ENCODE data around the gene SLC25A2.
"Not testable (repeated sequence)": the region's sequence is repeated elsewhere in the genome, so short reads cannot be mapped to it uniquely, and the experiment has no call there.

The SLC25A2 gene

GRCh38 chr5:141303756-141304155, at the start of gene SLC25A2:
SLC25A2 (minus strand) TSS chr5:141304049; CDS start chr5:141303865, 184 bp downstream.
- DNase-seq, result no peak

DNA sequence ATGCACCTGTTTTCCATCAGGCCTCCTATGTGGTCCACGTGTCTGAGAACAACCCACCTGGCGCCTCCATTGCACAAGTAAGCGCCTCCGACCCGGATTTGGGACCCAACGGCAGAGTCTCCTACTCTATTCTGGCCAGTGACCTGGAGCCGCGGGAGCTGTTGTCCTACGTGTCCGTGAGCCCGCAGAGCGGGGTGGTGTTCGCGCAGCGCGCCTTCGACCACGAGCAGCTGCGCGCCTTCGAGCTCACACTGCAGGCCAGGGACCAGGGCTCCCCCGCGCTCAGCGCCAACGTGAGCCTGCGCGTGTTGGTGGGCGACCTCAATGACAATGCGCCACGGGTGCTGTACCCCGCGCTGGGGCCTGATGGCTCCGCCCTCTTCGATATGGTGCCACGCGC, 47.7 kb upstream of the SLC25A2 start:
- no peak for DNase-seq

- no peak for DNase-seq
These were observed 46.2 kb upstream of the SLC25A2 start, which contains the start of gene PCDHGB1 for GRCh38 chr5:141349917-141350619. PCDHGB1 (plus strand) TSS chr5:141350099; CDS start chr5:141350261, 162 bp downstream.

DNA sequence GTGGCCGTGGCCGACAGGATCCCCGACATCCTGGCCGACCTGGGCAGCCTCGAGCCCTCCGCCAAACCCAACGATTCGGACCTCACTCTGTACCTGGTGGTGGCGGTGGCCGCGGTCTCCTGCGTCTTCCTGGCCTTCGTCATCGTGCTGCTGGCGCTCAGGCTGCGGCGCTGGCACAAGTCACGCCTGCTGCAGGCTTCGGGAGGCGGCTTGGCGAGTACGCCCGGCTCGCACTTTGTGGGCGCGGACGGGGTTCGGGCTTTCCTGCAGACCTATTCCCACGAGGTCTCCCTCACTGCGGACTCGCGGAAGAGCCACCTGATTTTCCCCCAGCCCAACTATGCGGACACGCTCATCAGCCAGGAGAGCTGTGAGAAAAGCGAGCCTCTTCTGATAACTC, 42.2 kb upstream of the SLC25A2 start:
- not testable (repeated sequence) for DNase-seq

DNA sequence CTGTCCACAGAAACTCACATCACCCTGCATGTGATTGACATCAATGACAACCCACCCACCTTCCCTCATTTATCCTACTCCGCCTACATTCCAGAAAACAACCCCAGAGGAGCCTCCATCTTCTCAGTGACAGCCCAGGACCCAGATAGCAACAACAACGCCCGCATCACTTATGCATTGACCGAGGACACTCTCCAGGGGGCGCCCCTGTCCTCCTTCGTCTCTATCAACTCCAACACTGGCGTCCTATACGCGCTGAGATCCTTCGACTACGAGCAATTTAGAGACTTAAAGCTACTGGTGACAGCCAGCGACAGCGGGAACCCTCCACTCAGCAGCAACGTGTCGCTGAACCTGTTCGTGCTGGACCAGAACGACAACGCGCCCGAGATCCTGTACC, 41.5 kb upstream of the SLC25A2 start:
- no peak for DNase-seq

DNA sequence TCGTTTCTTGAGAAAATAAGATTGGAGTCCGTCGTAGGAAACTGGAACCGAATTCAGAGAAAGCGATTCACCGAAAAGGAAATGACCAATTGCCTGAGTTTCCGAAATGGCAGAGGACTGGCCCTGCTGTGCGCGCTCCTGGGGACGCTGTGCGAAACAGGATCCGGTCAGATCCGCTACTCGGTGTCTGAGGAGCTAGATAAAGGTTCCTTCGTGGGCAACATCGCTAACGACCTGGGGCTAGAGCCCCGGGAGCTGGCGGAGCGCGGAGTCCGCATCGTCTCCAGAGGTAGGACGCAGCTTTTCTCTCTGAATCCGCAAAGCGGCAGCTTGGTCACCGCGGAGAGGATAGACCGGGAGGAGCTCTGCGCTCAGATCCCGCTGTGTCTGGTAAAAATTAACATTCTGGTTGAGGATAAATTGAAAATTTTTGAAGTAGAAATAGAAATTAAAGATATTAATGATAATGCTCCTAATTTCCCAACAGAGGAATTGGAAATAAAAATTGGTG, 40.2 kb upstream of the SLC25A2 start:
- DNase-seq, result no peak

- no peak for DNase-seq
These were observed 39.5 kb upstream of the SLC25A2 start, which contains the start of gene PCDHGA3 for GRCh38 chr5:141343242-141343952. PCDHGA3 (plus strand) TSS chr5:141343829; CDS start chr5:141344034, 205 bp downstream.

DNA sequence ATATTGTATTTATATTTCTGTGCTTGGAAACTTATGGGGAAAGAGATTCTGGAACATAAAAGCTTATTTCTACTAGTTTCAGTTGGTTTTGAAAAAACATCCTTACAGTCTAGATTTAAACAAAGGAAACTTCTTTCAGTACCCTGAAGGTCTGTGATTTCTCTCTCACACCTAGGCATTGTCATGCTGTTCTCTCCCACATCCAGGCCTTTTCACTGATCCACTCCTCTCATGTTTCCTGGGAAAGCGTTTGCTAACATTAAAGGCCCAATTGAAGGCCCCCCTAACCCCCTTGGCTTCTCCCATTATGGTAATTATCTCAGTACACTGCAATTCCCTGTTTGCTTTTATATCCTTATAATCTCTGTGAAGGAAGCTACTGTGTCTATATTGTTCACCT, 38.9 kb upstream of the SLC25A2 start:
- no peak for DNase-seq

- not testable (repeated sequence) for DNase-seq
These were observed 37.0 kb upstream of the SLC25A2 start for GRCh38 chr5:141340781-141341354.

DNA sequence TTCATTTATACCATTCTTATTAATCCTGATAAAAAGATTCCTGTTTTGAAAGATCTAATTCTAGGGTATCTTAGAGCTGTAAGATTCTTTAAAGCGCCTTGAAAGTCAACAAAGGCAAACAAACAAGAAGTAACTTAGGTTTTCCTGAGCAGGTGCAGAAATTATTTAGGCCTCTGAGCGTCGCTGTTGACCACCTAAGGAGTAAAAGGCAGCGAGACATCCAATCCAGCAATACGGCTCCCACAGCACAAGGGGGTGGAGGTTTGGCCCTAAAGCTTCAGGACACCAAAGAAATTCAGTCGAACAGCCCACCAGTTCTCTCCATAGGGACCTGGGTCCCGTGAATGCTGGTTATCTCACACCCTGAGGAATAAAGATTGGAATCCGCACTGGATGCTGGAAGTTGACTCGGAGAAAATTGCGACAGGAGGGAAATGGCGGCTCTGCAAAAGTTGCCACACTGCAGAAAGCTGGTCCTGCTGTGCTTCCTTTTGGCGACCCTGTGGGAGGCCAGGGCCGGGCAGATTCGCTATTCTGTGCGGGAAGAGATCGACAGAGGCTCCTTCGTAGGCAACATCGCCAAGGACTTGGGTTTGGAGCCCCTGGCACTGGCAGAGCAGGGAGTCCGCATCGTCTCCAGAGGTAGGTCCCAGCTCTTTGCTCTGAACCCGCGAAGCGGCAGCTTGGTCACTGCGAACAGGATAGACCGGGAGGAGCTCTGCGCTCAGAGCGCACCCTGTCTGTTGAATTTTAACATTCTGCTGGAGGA, 34.9 kb upstream of the SLC25A2 start, which contains the start of gene PCDHGA2:
TSS of gene PCDHGA2 (plus strand) at position 223 of the 769 bp plus-strand sequence.
- no peak for DNase-seq

DNA sequence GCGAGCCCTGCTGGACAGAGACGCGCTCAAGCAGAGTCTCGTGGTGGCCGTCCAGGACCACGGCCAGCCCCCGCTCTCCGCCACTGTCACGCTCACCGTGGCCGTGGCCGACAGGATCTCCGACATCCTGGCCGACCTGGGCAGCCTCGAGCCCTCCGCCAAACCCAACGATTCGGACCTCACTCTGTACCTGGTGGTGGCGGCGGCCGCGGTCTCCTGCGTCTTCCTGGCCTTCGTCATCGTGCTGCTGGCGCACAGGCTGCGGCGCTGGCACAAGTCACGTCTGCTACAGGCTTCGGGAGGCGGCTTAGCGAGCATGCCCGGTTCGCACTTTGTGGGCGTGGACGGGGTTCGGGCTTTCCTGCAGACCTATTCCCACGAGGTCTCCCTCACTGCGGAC, 28.7 kb upstream of the SLC25A2 start:
- DNase-seq, result not testable (repeated sequence)

GRCh38 chr5:141330299-141331080, 26.6 kb upstream of the SLC25A2 start, which contains the start of gene PCDHGA1:
PCDHGA1 (plus strand) TSS chr5:141330514.
- DNase-seq, result peak; percentile 63

DNA sequence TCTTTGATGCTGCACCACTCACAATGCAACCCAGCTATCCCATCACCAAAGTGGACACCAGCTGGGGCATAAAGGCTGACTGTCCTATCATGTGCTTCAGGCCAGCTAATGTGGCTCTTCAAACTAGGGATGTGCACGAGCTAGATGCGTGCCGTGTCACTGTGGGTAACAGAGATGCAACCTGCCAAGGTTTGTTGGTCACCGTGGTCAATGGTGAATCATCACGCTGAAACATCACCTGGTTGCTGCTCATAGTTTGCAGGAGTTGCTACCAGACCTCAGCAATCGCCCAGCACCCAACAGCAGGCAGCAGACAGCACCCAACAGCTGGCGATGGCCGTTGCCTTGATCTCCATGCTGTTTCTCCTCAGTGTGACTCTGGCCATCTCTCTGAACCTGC, 24.4 kb upstream of the SLC25A2 start:
- DNase-seq, result no peak

DNA sequence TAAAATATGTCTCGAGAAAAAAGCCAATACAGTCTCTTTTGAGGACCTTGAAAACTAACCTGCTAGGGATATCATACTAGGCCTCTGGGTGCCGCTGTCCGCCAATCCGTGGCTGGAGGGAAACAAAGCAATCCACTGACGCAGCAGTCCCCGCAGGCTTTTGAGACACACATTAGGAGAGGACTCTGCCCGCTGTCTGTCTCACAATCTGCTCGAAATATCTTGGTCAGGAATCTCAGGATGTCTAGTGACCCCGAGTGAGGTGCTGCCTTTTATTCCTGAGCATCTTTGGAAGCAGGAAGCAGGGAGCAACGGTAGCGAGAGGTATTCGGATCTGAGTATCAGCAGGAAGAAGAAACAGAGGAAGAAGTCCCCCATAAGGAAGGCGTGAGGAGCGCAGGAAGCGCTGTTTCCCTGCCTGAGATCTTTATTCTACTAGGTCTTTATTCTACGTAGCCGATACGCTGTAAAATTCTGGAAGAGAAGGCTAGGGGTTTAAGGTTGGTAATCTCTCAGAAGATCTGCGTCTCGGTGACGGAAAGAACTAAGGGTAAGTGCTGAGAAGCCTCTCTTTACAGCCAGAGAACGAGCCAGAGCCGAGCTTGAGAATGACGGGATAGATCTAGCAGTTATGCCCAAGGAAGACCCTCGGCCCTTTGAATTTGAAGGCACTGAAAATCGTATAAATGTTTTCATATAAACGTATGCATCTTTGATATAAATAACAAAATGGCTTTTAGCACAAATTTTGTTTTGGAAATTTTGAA, 22.4 kb upstream of the SLC25A2 start:
- DNase-seq, result no peak

GRCh38 chr5:141322261-141322660, 18.4 kb upstream of the SLC25A2 start:
- DNase-seq, result no peak

DNA sequence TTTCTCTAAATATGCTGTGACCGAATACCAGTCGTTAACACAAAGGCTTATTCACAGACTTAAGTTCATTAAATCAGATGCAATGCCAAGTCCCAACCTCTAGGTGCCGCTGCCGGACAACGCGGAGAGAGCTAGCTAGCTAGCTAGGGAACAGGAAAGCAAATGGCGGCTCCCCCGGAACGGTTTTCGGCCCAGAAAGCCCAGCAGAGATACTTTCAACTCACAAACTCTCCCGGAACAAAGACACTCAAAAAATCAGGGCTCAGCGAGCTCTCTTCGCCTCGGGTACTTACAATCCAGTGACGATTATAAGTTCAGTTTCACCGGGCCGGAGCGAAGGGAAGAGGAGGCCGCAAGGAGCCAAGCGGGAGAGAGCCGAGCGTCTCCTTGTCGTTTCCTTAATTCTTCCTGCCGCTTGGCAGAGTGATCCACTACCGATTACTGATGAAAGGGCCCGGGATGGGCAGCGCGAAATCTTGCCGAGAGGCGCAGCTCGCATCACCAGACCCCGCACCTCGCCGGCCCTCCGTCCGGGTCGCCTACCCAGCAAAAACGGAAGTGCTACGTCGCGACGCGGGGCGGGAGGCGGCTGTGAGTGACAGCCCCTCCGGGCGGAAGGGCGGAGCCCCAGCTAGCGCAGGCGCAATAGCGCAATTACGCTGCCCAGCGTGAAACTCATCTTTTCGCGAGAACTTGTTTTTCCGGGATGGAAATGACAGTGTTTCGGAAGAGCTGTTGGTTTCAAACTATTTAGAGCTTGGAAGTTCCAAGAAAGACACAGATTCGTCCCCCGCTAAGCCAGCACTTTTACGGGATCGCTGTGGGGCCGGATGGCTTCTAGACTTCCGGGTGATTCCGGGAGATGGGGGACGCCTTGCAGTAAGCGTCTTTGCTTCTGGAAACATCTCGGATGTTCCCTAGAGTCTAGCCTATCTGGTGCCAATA, 16.6 kb upstream of the SLC25A2 start, which contains the start of gene TAF7:
TSS of gene TAF7 (minus strand) at position 560 of the 945 bp plus-strand sequence. CDS start 740 bp downstream, outside the sequence.
- DNase-seq, result peak; percentile 68

- no peak for DNase-seq
These were observed 15.8 kb upstream of the SLC25A2 start for GRCh38 chr5:141319699-141320098.

DNA sequence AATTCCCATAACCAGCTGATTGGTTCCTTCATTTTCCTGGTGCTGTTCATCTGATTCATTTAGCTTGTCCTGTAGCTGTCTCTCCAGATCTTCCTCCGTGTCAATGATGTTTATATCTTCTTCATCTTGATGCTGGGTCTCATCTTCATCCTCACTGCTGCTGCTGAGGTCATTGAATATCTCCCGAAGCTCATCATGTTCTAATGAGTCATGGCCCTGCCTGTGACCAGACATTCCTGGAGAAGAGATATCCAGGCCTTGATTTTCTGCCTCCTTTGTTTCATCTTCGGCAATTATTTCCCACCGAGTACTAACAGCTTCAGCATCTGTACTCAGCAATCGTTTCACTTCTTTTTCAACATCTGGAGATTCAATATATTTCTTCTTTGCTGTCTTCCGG, 15.4 kb upstream of the SLC25A2 start:
- no peak for DNase-seq

GRCh38 chr5:141316963-141317362, 13.1 kb upstream of the SLC25A2 start:
- DNase-seq, result not testable (repeated sequence)

- DNase-seq, result no peak
These were observed 9.9 kb upstream of the SLC25A2 start for GRCh38 chr5:141313711-141314110.

All from NCI-H1105 treated with DMSO at 0.1 percent for 48 hours (cell line).